Lung (tissue), 16 donors: ENCODE data around the gene C5orf24. TPM values are rescaled to one million over a fixed set of nuclear protein-coding genes. Genes with fewer than 3 reads are reported as not detected.

Source experiments
- ATAC-seq: fragments of 200-7000 bp; cut with Tn5 transposase; one replicate; pipeline ENCODE4 v1.9.1; 2020; ENCODE audit warnings: moderate number of reproducible peaks; ENCODE audit not compliant: insufficient read depth, low FRiP score
- DNase-seq, 3 donors: peaks; one replicate each; pipeline ENCODE4 v3.0.0-alpha.2; 2013 to 2017
- H3K27ac ChIP-seq, 2 donors: one replicate each; pipeline ENCODE4 v1.5.1; 2013; ENCODE audit warnings: mild to moderate bottlenecking in 2 of 2, moderate library complexity in 2 of 2, control low read depth in 1 of 2, inconsistent platforms in 1 of 2, low read depth in 1 of 2, low read length in 1 of 2
- H3K27me3 ChIP-seq, 3 donors: one replicate each; pipeline ENCODE4 v1.5.1; 2013; ENCODE audit warnings: low read length in 2 of 3; ENCODE audit not compliant: control insufficient read depth in 3 of 3, insufficient read depth in 3 of 3
- H3K36me3 ChIP-seq, 4 donors: one replicate each; pipeline ENCODE4 v1.5.1; 2013; ENCODE audit warnings: low read length in 4 of 4, mild to moderate bottlenecking in 1 of 4, moderate library complexity in 1 of 4; ENCODE audit not compliant: control insufficient read depth in 4 of 4, insufficient read depth in 4 of 4
- H3K4me1 ChIP-seq, 5 donors: one replicate each; pipeline ENCODE4 v1.5.1; 2013; ENCODE audit warnings: low read length in 5 of 5, mild to moderate bottlenecking in 2 of 5, moderate library complexity in 1 of 5; ENCODE audit not compliant: control insufficient read depth in 5 of 5, insufficient read depth in 5 of 5
- H3K4me3 ChIP-seq: one replicate; pipeline ENCODE4 v1.5.1; 2013; ENCODE audit warnings: mild to moderate bottlenecking, control low read depth, moderate library complexity
- H3K9ac ChIP-seq, 2 donors: one replicate each; pipeline ENCODE4 v1.5.1; 2013; ENCODE audit warnings: low read length in 2 of 2, control low read depth in 1 of 2; ENCODE audit not compliant: insufficient read depth in 1 of 2
- H3K9me3 ChIP-seq, 4 donors: one replicate each; pipeline ENCODE4 v1.5.1; 2013; ENCODE audit warnings: low read length in 3 of 4, mild to moderate bottlenecking in 1 of 4, moderate library complexity in 1 of 4; ENCODE audit not compliant: control insufficient read depth in 4 of 4, insufficient read depth in 3 of 4
- CTCF ChIP-seq: IDR thresholded peaks from 2 replicates; pipeline ENCODE4 v1.5.1; 2012; ENCODE audit warnings: mild to moderate bottlenecking; ENCODE audit errors: control extremely low read depth, extremely low read depth
- WGBS, 2 donors: extraction: QIAGEN DNeasy Blood & Tissue Kit; methylation state at CpG; one replicate each; pipeline ENCODE4 v1.1.7; 2013; 5-methylcytosine and 5-hydroxymethylcytosine counted together
- long read RNA-seq, 5 donors: transcript quantifications; one replicate each; lab custom pipeline, GENCODE V29; 2026
- polyA plus RNA-seq, 2 donors: library from polyadenylated mRNA; stranded (reverse); fragments of 200-250 nt; gene quantifications; one replicate each; pipeline ENCODE4 v1.2.1, GENCODE V29; 2013
- total RNA-seq, 2 donors: library from RNA; depleted of rRNA in 1 of 2; stranded (reverse); fragments of >200 nt in 1 of 2; gene quantifications; one replicate each; pipeline ENCODE4 v1.2.1, GENCODE V29; 2014 to 2021
- donor health status: control.
- donor health status: control.
- donor health status: Bipolar disorder and iron deficiency.
- donor health status: healthy.
- donor health status: DM: yes; HTN: yes; CAD: no.

Gene C5orf24
- total RNA-seq (10 to 100 TPM; 39.1 to 68.8 TPM), polyA plus RNA-seq (10 to 100 TPM; 19.6 to 20.3 TPM)
- long read RNA-seq, donor 1, full-length matches to known transcripts = 43 of 43 reads
- long read RNA-seq, donor 1, partial matches to known transcripts = 0 of 43 reads
- long read RNA-seq, donor 1, other reads (novel, unspliced or antisense) = 0 of 43 reads
- long read RNA-seq, donor 2, full-length matches to known transcripts = 11 of 11 reads
- long read RNA-seq, donor 2, partial matches to known transcripts = 0 of 11 reads
- long read RNA-seq, donor 2, other reads (novel, unspliced or antisense) = 0 of 11 reads
- long read RNA-seq, donor 3, full-length matches to known transcripts = 18 of 18 reads
- long read RNA-seq, donor 3, partial matches to known transcripts = 0 of 18 reads
- long read RNA-seq, donor 3, other reads (novel, unspliced or antisense) = 0 of 18 reads
- long read RNA-seq, donor 4, full-length matches to known transcripts = 18 of 18 reads
- long read RNA-seq, donor 4, partial matches to known transcripts = 0 of 18 reads
- long read RNA-seq, donor 4, other reads (novel, unspliced or antisense) = 0 of 18 reads
- long read RNA-seq, donor 5, full-length matches to known transcripts = 43 of 43 reads
- long read RNA-seq, donor 5, partial matches to known transcripts = 0 of 43 reads
- long read RNA-seq, donor 5, other reads (novel, unspliced or antisense) = 0 of 43 reads

- WGBS, 2 donors = 0% methylated on average over 67 to 84 of the region's 84 CpGs
- TF ChIP-seq CTCF = no peak
- Histone ChIP-seq H3K36me3 (peaks cover 0 to 12% (median 4%) of the 10 kb centered on the region in 4 donors), H3K4me3 (peak within 1 kb of the TSS; percentile 98), H3K27me3 (no peaks in the 10 kb centered on the region), H3K9ac (peak within 1 kb of the TSS; percentile 75 to 89), H3K4me1 (peaks cover 0 to 16% (median 6%) of the 10 kb centered on the region in 5 donors), H3K27ac (peak within 1 kb of the TSS; percentile 95 to 99), H3K9me3 (no peaks in the 10 kb centered on the region)
- peak; percentile 97 to 99 (median 97) for DNase-seq
- peak; percentile 99 for ATAC-seq
Observed at GRCh38 chr5:134845852-134846640, at the start of gene C5orf24. Gene C5orf24, plus strand, starts transcription at chr5:134845968. Its CDS starts 8,933 bp downstream, at chr5:134854901.

GRCh38 chr5:134798468-134798867 lies 47.3 kb upstream of the C5orf24 start:
- Histone ChIP-seq H3K27ac (no peak overlapping the region), H3K4me3 (no peak overlapping the region), H3K9me3 (no peaks in the 10 kb centered on the region), H3K9ac (no peak overlapping the region), H3K27me3 (no peaks in the 10 kb centered on the region), H3K36me3 (peaks cover 17 to 42% (median 25%) of the 10 kb centered on the region in 4 donors), H3K4me1 (no peaks in the 10 kb centered on the region)
- WGBS, 2 donors = 91 to 93% methylated on average over 5 of the region's 5 CpGs
- ATAC-seq (no peak), DNase-seq (no peak)
- no peak for TF ChIP-seq CTCF

GRCh38 chr5:134803821-134804220 lies 41.9 kb upstream of the C5orf24 start:
- Histone ChIP-seq H3K9ac (no peak overlapping the region), H3K4me1 (no peaks in the 10 kb centered on the region), H3K4me3 (no peak overlapping the region), H3K36me3 (peaks cover 0 to 28% (median 12%) of the 10 kb centered on the region in 4 donors), H3K27ac (no peak overlapping the region), H3K27me3 (no peaks in the 10 kb centered on the region), H3K9me3 (no peaks in the 10 kb centered on the region)
- DNase-seq (no peak), ATAC-seq (no peak)
- WGBS, 2 donors = 90 to 93% methylated on average over 4 of the region's 4 CpGs
- TF ChIP-seq CTCF = no peak
